IMR-90 (cell line): ENCODE results near the gene PFDN6. TPM values are rescaled to one million over a fixed set of nuclear protein-coding genes. Genes with fewer than 3 reads are reported as not detected.

Experiments used
- ATAC-seq: fragments of 200-7000 bp; cut with Tn5 transposase; 2 replicates; pipeline ENCODE4 v1.9.1; 2020; ENCODE audit warnings: low read depth, mild to moderate bottlenecking, moderate library complexity
- BruUV-seq: library from RNA; stranded (reverse); fragments of 400-500 nt; replicated peaks from 2 replicates; lab custom pipeline; 2021; lab: Mats Ljungman, UMichigan
- CTCF ChIA-PET: fragments of 300-600 bp; formaldehyde crosslinking; extraction: SDS; loops from one replicate; lab custom pipeline; 2021; ENCODE audit warnings: antibody characterized with exemption; lab: Yijun Ruan, JAX
- POLR2A ChIA-PET: fragments of 300-600 bp; sonication (Branson Sonifier 250); formaldehyde crosslinking; loops from one replicate; lab custom pipeline; 2022; ENCODE audit warnings: antibody characterized with exemption; ENCODE audit not compliant: unreplicated experiment; lab: Charles Lee
- DNase-seq: peaks from one replicate; pipeline ENCODE4 v3.0.0; 2013
- H2AFZ ChIP-seq: replicated peaks from 2 replicates; pipeline ENCODE3; 2013; ENCODE audit warnings: low read length, mild to moderate bottlenecking; ENCODE audit not compliant: poor library complexity
- H2AK5ac ChIP-seq: 2 replicates; pipeline ENCODE4 v1.6.1; 2013; ENCODE audit warnings: low read depth, low read length, inconsistent platforms
- H2AK9ac ChIP-seq: replicated peaks from 2 replicates; pipeline ENCODE3; 2013; ENCODE audit warnings: mild to moderate bottlenecking, low read depth, low read length, moderate library complexity; ENCODE audit not compliant: poor library complexity
- H2BK120ac ChIP-seq: 2 replicates; pipeline ENCODE4 v1.6.1; 2013; ENCODE audit warnings: low read depth, low read length, inconsistent platforms
- H2BK15ac ChIP-seq: 3 replicates; pipeline ENCODE4 v1.6.1; 2013; ENCODE audit warnings: low read depth, low read length, inconsistent platforms
- H2BK20ac ChIP-seq: 2 replicates; pipeline ENCODE4 v1.6.1; 2013; ENCODE audit warnings: low read depth, mild to moderate bottlenecking, inconsistent platforms, low read length, moderate library complexity
- H2BK5ac ChIP-seq: 2 replicates; pipeline ENCODE4 v1.6.1; 2013; ENCODE audit warnings: mild to moderate bottlenecking, low read depth, low read length, inconsistent platforms; ENCODE audit not compliant: poor library complexity, severe bottlenecking
- H3K14ac ChIP-seq: replicated peaks from 2 replicates; pipeline ENCODE4 v1.6.1; 2013; ENCODE audit warnings: low read depth, low read length, inconsistent platforms
- H3K18ac ChIP-seq: 2 replicates; pipeline ENCODE4 v1.6.1; 2013; ENCODE audit warnings: low read depth, low read length, control low read depth
- H3K23ac ChIP-seq: 2 replicates; pipeline ENCODE4 v1.6.1; 2013; ENCODE audit warnings: low read depth, low read length, inconsistent platforms
- H3K27ac ChIP-seq: 2 replicates; pipeline ENCODE4 v1.5.1; 2013; ENCODE audit warnings: mild to moderate bottlenecking, control low read depth, low read length; ENCODE audit not compliant: insufficient read depth
- H3K27me3 ChIP-seq: 2 replicates; pipeline ENCODE4 v1.6.1; 2013; ENCODE audit warnings: low read length; ENCODE audit not compliant: control insufficient read depth, insufficient read depth
- H3K36me3 ChIP-seq: 2 replicates; pipeline ENCODE4 v1.6.1; 2013; ENCODE audit warnings: low read length, mixed read lengths; ENCODE audit not compliant: control insufficient read depth, insufficient read depth
- H3K4ac ChIP-seq: 2 replicates; pipeline ENCODE4 v1.6.1; 2013; ENCODE audit warnings: low read depth, low read length, inconsistent platforms
- H3K4me1 ChIP-seq: 2 replicates; pipeline ENCODE4 v1.6.1; 2013; ENCODE audit warnings: low read length, mixed read lengths; ENCODE audit not compliant: control insufficient read depth, insufficient read depth
- H3K4me2 ChIP-seq: 2 replicates; pipeline ENCODE4 v1.6.1; 2013; ENCODE audit warnings: low read depth, mild to moderate bottlenecking, control low read depth, low read length, moderate library complexity
- H3K4me3 ChIP-seq: 2 replicates; pipeline ENCODE4 v1.5.1; 2013; ENCODE audit warnings: low read depth, mild to moderate bottlenecking, control low read depth, low read length, moderate library complexity; ENCODE audit not compliant: insufficient read depth
- H3K56ac ChIP-seq: 2 replicates; pipeline ENCODE4 v1.6.1; 2013; ENCODE audit warnings: low read length, inconsistent platforms; ENCODE audit not compliant: insufficient read depth; ENCODE audit errors: extremely low read depth
- H3K79me1 ChIP-seq, 2 experiments: 2 replicates each; pipeline ENCODE4 v1.6.1; 2013; ENCODE audit warnings: low read length in 2 of 2, inconsistent platforms in 1 of 2, low read depth in 1 of 2
- H3K9ac ChIP-seq: 2 replicates; pipeline ENCODE4 v1.6.1; 2013; ENCODE audit warnings: low read depth, low read length, control low read depth
- H3K9me1 ChIP-seq: 2 replicates; pipeline ENCODE4 v1.6.1; 2013; ENCODE audit warnings: low read length, inconsistent platforms; ENCODE audit not compliant: insufficient read depth
- H3K9me3 ChIP-seq: 2 replicates; pipeline ENCODE4 v1.6.1; 2013; ENCODE audit warnings: low read length; ENCODE audit not compliant: control insufficient read depth, insufficient read depth
- H4K20me1 ChIP-seq: 2 replicates; pipeline ENCODE4 v1.6.1; 2013; ENCODE audit warnings: low read length, inconsistent platforms; ENCODE audit not compliant: insufficient read depth
- H4K5ac ChIP-seq: 2 replicates; pipeline ENCODE4 v1.6.1; 2013; ENCODE audit warnings: mild to moderate bottlenecking, low read depth, low read length, control low read depth
- H4K8ac ChIP-seq, 2 experiments: 2 replicates each; pipeline ENCODE4 v1.6.1; 2013; ENCODE audit warnings: low read depth in 2 of 2, low read length in 2 of 2, control low read depth in 1 of 2, inconsistent platforms in 1 of 2
- H4K91ac ChIP-seq: 2 replicates; pipeline ENCODE4 v1.6.1; 2013; ENCODE audit warnings: low read depth, low read length, inconsistent platforms; ENCODE audit not compliant: insufficient read depth
- BHLHE40 ChIP-seq: fragments of 150-350 bp; IDR thresholded peaks from 2 replicates; pipeline ENCODE4 v1.6.1; 2016; ENCODE audit warnings: mild to moderate bottlenecking, low read depth, low read length
- CEBPB ChIP-seq: IDR thresholded peaks from 2 replicates; pipeline ENCODE4 v1.6.1; 2012; ENCODE audit warnings: low read depth, low read length, improper control_type of control experiment
- CHD1 ChIP-seq: IDR thresholded peaks from 2 replicates; pipeline ENCODE4 v1.6.1; 2012; ENCODE audit warnings: low read depth, low read length, improper control_type of control experiment
- FOS ChIP-seq: fragments of 150-350 bp; IDR thresholded peaks from 2 replicates; pipeline ENCODE4 v1.6.1; 2016; ENCODE audit warnings: low read depth, low read length
- MAFK ChIP-seq: IDR thresholded peaks from 2 replicates; pipeline ENCODE4 v1.6.1; 2012; ENCODE audit warnings: low read depth, low read length, improper control_type of control experiment
- MAZ ChIP-seq: IDR thresholded peaks from 2 replicates; pipeline ENCODE4 v1.6.1; 2012; ENCODE audit warnings: low read depth, mild to moderate bottlenecking, low read length, improper control_type of control experiment, moderate library complexity, borderline replicate concordance
- MXI1 ChIP-seq: IDR thresholded peaks from 2 replicates; pipeline ENCODE4 v1.6.1; 2012; ENCODE audit warnings: low read depth, mild to moderate bottlenecking, low read length, moderate library complexity, borderline replicate concordance
- NFE2L2 ChIP-seq: fragments of 150-350 bp; IDR thresholded peaks from 2 replicates; pipeline ENCODE4 v1.6.1; 2016; ENCODE audit warnings: low read depth, mild to moderate bottlenecking, low read length
- POLR2A ChIP-seq: IDR thresholded peaks from 2 replicates; pipeline ENCODE4 v1.6.1; 2012; ENCODE audit warnings: mild to moderate bottlenecking, low read depth, low read length
- RAD21 ChIP-seq: IDR thresholded peaks from 2 replicates; pipeline ENCODE4 v1.6.1; 2012; ENCODE audit warnings: low read length, improper control_type of control experiment
- RCOR1 ChIP-seq: IDR thresholded peaks from 2 replicates; pipeline ENCODE4 v1.6.1; 2012; ENCODE audit warnings: mild to moderate bottlenecking, low read length, improper control_type of control experiment; ENCODE audit not compliant: insufficient replicate concordance
- RFX5 ChIP-seq: IDR thresholded peaks from 2 replicates; pipeline ENCODE4 v1.8.0; 2012; ENCODE audit warnings: low read depth, mild to moderate bottlenecking, low read length, moderate library complexity
- SMC3 ChIP-seq: fragments of 150-350 bp; IDR thresholded peaks from 2 replicates; pipeline ENCODE4 v1.6.1; 2016; ENCODE audit warnings: low read depth, mild to moderate bottlenecking, antibody characterized with exemption, low read length, moderate library complexity
- WGBS, 2 experiments: methylation state at CpG; one replicate each; pipeline versions ENCODE4 v1.1.5 to v1.1.7; 2013; ENCODE audit warnings: missing lambda C conversion rate in 2 of 2; ENCODE audit not compliant: insufficient read length in 1 of 2; ENCODE audit errors: extremely low coverage in 2 of 2; 5-methylcytosine and 5-hydroxymethylcytosine counted together
- dilution Hi-C: fragments of 300-500 bp; cut with HindIII; formaldehyde crosslinking; loops from one replicate; pipeline ENCODE4 v1.14.3; 2018; ENCODE audit warnings: low sequenced_read_pairs; ENCODE audit not compliant: unreplicated experiment
- in situ Hi-C: fragments of 300-500 bp; cut with MboI; formaldehyde crosslinking; loops from 3 replicates; pipeline ENCODE4 v1.14.3; 2019; ENCODE audit warnings: low sequenced_read_pairs, inconsistent platforms, mixed read lengths
- intact Hi-C: fragments of 100-400 bp; cut with micrococcal nuclease; formaldehyde crosslinking; loops from 2 replicates; pipeline ENCODE4 v1.10.0; 2022
- polyA plus RNA-seq, 3 experiments: library from polyadenylated mRNA; depleted of rRNA; stranded (reverse); fragments of >200 nt; gene quantifications; 2 replicates each; pipeline ENCODE4 v1.2.3, GENCODE V29; 2012; ENCODE audit warnings: low replicate concordance in 1 of 3
- total RNA-seq: library from RNA; depleted of rRNA; stranded (reverse); fragments of >200 nt; gene quantifications from 2 replicates; pipeline ENCODE4 v1.2.3, GENCODE V29; 2012
- TF ChIP-seq, protein P1 (sequence below): fragments of 150-350 bp; IDR thresholded peaks from 2 replicates; pipeline ENCODE4 v1.6.1; 2016; ENCODE audit warnings: low read depth, mild to moderate bottlenecking, low read length, moderate library complexity, borderline replicate concordance
- TF ChIP-seq, protein P2 (sequence below): conservative IDR thresholded peaks from 2 replicates; pipeline ENCODE4 v1.5.1; 2012; ENCODE audit warnings: mild to moderate bottlenecking, low read depth, low read length, improper control_type of control experiment
- TF ChIP-seq, protein P3 (sequence below): fragments of 150-350 bp; IDR thresholded peaks from 2 replicates; pipeline ENCODE4 v1.6.1; 2017; ENCODE audit warnings: mild to moderate bottlenecking, antibody characterized with exemption, low read length, low read depth

The PFDN6 gene
- total and polyA plus RNA-seq, 2 of the 4 experiments (the other 2 are of a cell fraction), result 24.4 to 92.1 TPM

DNA sequence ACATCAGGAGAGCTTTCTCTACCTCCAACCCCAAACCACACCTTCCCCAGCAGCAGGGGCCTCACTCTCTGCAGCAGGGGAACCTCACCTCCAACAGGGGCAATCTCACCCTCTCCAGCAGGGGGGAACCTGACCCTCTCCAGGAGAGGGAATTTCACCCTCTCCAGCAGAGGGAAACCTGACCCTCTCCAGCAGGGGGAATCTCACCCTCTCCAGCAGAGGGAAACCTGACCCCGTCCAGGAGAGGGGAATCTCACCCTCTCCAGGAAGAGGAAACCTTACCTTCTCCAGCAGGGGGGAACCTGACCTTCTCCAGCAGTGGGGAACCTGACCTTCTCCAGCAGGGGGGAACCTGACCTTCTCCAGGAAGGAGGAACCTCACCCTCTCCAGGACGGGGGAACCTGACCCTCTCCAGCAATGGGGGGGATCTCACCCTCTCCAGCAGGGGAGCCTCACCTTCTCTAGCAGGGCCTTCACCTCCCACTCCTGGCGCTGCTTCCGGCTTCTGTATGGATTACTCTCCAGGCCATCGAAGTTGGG, 9.4 kb upstream of the PFDN6 start:
- H3K4ac ChIP-seq, result no peak overlapping the region
- dilution Hi-C loops (no loop called here), in situ Hi-C loops (no loop called here), intact Hi-C loops (no loop called here)
- DNase-seq (peak; percentile 64), ATAC-seq (peak; percentile 22)
- no peak overlapping the region for H3K18ac ChIP-seq
- H2AFZ ChIP-seq, result peak overlapping the region; percentile 43
- no peak overlapping the region for H3K4me3 ChIP-seq
- WGBS, 2 experiments, result no CpG with 5 or more reads among the region's 5 CpGs
- H2BK15ac ChIP-seq, result no peak overlapping the region
- H3K14ac ChIP-seq, result no peak overlapping the region
- no peak overlapping the region for H4K5ac ChIP-seq
- H3K9ac ChIP-seq, result no peak overlapping the region
- BruUV-seq, result no TSS peak
- H3K23ac ChIP-seq, result no peak overlapping the region
- no peaks in the 10 kb centered on the region for H3K9me1 ChIP-seq
- TF ChIP-seq CHD1 (no peak), RCOR1 (no peak), RAD21 (peak; percentile 72), RFX5 (no peak), FOS (no peak), MAZ (no peak), CEBPB (no peak), BHLHE40 (no peak), SMC3 (peak; percentile 75), MXI1 (no peak), POLR2A (no peak), MAFK (no peak), NFE2L2 (no peak)
- TF ChIP-seq, protein P1, sequence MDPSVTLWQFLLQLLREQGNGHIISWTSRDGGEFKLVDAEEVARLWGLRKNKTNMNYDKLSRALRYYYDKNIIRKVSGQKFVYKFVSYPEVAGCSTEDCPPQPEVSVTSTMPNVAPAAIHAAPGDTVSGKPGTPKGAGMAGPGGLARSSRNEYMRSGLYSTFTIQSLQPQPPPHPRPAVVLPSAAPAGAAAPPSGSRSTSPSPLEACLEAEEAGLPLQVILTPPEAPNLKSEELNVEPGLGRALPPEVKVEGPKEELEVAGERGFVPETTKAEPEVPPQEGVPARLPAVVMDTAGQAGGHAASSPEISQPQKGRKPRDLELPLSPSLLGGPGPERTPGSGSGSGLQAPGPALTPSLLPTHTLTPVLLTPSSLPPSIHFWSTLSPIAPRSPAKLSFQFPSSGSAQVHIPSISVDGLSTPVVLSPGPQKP, result no peak
- TF ChIP-seq, protein P2, sequence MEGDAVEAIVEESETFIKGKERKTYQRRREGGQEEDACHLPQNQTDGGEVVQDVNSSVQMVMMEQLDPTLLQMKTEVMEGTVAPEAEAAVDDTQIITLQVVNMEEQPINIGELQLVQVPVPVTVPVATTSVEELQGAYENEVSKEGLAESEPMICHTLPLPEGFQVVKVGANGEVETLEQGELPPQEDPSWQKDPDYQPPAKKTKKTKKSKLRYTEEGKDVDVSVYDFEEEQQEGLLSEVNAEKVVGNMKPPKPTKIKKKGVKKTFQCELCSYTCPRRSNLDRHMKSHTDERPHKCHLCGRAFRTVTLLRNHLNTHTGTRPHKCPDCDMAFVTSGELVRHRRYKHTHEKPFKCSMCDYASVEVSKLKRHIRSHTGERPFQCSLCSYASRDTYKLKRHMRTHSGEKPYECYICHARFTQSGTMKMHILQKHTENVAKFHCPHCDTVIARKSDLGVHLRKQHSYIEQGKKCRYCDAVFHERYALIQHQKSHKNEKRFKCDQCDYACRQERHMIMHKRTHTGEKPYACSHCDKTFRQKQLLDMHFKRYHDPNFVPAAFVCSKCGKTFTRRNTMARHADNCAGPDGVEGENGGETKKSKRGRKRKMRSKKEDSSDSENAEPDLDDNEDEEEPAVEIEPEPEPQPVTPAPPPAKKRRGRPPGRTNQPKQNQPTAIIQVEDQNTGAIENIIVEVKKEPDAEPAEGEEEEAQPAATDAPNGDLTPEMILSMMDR, result peak; percentile 83
- TF ChIP-seq, protein P3, sequence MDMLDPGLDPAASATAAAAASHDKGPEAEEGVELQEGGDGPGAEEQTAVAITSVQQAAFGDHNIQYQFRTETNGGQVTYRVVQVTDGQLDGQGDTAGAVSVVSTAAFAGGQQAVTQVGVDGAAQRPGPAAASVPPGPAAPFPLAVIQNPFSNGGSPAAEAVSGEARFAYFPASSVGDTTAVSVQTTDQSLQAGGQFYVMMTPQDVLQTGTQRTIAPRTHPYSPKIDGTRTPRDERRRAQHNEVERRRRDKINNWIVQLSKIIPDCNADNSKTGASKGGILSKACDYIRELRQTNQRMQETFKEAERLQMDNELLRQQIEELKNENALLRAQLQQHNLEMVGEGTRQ, result no peak
- peaks cover 49% of the 10 kb centered on the region for H4K20me1 ChIP-seq
- H2BK120ac ChIP-seq, result no peak overlapping the region
- peaks cover 13 to 37% of the 10 kb centered on the region in 2 experiments; a peak in 3 of 4 replicates for H3K79me1 ChIP-seq
- ChIA-PET POLR2A (interaction anchor here (0.5 kb wide), 1 partner anchor 9 kb away, joined by 3 read pairs; the partner anchor contains the start of gene WDR46), CTCF (interaction anchor here (0.6 kb wide), 1 partner anchor 21 kb away, joined by 5 read pairs; no protein-coding TSS in a partner anchor)
- H3K4me1 ChIP-seq, result peaks cover 6% of the 10 kb centered on the region
- no peak overlapping the region for H3K4me2 ChIP-seq
- H3K56ac ChIP-seq, result no peak overlapping the region
- H3K36me3 ChIP-seq, result peaks cover 60% of the 10 kb centered on the region
- H4K8ac ChIP-seq, result no peak overlapping the region
- H2AK9ac ChIP-seq, result no peak overlapping the region
- H4K91ac ChIP-seq, result no peak overlapping the region
- H2AK5ac ChIP-seq, result no peak overlapping the region
- H3K9me3 ChIP-seq, result no peaks in the 10 kb centered on the region
- no peak overlapping the region for H3K27ac ChIP-seq
- H3K27me3 ChIP-seq, result no peaks in the 10 kb centered on the region
- no peak overlapping the region for H2BK20ac ChIP-seq
- H2BK5ac ChIP-seq, result no peak overlapping the region
